HepG2 (cell line): ENCODE data around the gene SLC35A3. TPM values are rescaled to one million over a fixed set of nuclear protein-coding genes. Genes with fewer than 3 reads are reported as not detected.
A peak's percentile ranks its signal among the peaks of the same experiment; 100 is the strongest.

ENCODE experiments used
- ATAC-seq: fragments of 200-7000 bp; cut with Tn5 transposase; 3 replicates; pipeline ENCODE4 v1.9.1; 2020; ENCODE audit warnings: mild to moderate bottlenecking, moderate library complexity
- BruUV-seq: library from RNA; stranded (reverse); fragments of 400-500 nt; replicated peaks from 2 replicates; lab custom pipeline; 2021; lab: Mats Ljungman, UMichigan
- CTCF ChIA-PET: fragments of 300-600 bp; formaldehyde crosslinking; extraction: SDS; loops from one replicate; lab custom pipeline; 2021; ENCODE audit warnings: low total read pairs, inconsistent platforms, low intra/inter-chr PET ratio; lab: Yijun Ruan, JAX
- POLR2A ChIA-PET: fragments of 350-600 bp; sonication (Branson Sonifier 250); formaldehyde crosslinking; loops from one replicate; lab custom pipeline; 2020; ENCODE audit warnings: antibody characterized with exemption, inconsistent platforms; lab: Yijun Ruan, JAX
- DNase-seq: peaks from one replicate; pipeline ENCODE4 v3.0.0-alpha.2; 2015; ENCODE audit warnings: low spot score
- FAIRE-seq: peaks from 3 replicates; lab custom pipeline; 2011; peaks lifted over from hg19 to GRCh38; lab: Jason Lieb, UNC
- H2AFZ ChIP-seq: one replicate; pipeline ENCODE4 v1.6.1; 2011; ENCODE audit warnings: low read length, inconsistent platforms
- H3K27ac ChIP-seq: fragments of 300-600 bp; 3 replicates; pipeline ENCODE4 v1.8.0; 2011; ENCODE audit warnings: mixed run types, mild to moderate bottlenecking, mixed read lengths, low read length, inconsistent platforms; ENCODE audit not compliant: insufficient read depth; ENCODE audit errors: extremely low read length
- H3K27me3 ChIP-seq, 2 experiments: fragments of 200-600 bp in 1 of 2; 2 replicates in 1 of 2; 3 replicates in 1 of 2; pipeline versions ENCODE4 v1.6.0 to v1.8.0; 2011; ENCODE audit warnings: low read length in 2 of 2, mild to moderate bottlenecking in 2 of 2, moderate library complexity in 2 of 2, inconsistent platforms in 1 of 2; ENCODE audit not compliant: insufficient read depth in 2 of 2, control insufficient read depth in 1 of 2
- H3K36me3 ChIP-seq, 2 experiments: fragments of 200-600 bp in 1 of 2; replicated peaks in 1 of 2; 2 replicates in 1 of 2; 3 replicates in 1 of 2; pipeline versions ENCODE4 v1.5.1 to v1.8.0; 2011; ENCODE audit warnings: low read length in 2 of 2, inconsistent platforms in 1 of 2; ENCODE audit not compliant: insufficient read depth in 2 of 2, control insufficient read depth in 1 of 2
- H3K4me1 ChIP-seq: 2 replicates; pipeline ENCODE4 v1.5.1; 2012; ENCODE audit warnings: low read length, inconsistent platforms; ENCODE audit not compliant: insufficient read depth
- H3K4me2 ChIP-seq: 2 replicates; pipeline ENCODE4 v1.6.0; 2011; ENCODE audit warnings: low read depth, low read length, inconsistent platforms
- H3K4me3 ChIP-seq, 3 experiments: fragments of 200-600 bp in 1 of 3; sonication (generic), shearing (Covaris generic) in 1 of 3; replicated peaks in 1 of 3; 2 replicates each; pipeline ENCODE4 v1.5.1; 2011 to 2016; ENCODE audit warnings: low read length in 3 of 3, inconsistent platforms in 2 of 3, low read depth in 2 of 3, mild to moderate bottlenecking in 2 of 3, control low read depth in 1 of 3, mixed read lengths in 1 of 3; ENCODE audit not compliant: insufficient read depth in 1 of 3
- H3K79me2 ChIP-seq: one replicate; pipeline ENCODE4 v1.6.1; 2011; ENCODE audit warnings: low read length, inconsistent platforms; ENCODE audit not compliant: insufficient read depth
- H3K9ac ChIP-seq: 2 replicates; pipeline ENCODE4 v1.6.0; 2011; ENCODE audit warnings: mild to moderate bottlenecking, low read depth, low read length, inconsistent platforms; ENCODE audit not compliant: insufficient read depth
- H3K9me3 ChIP-seq: 2 replicates; pipeline ENCODE4 v1.5.1; 2012; ENCODE audit warnings: mild to moderate bottlenecking, low read length
- H4K20me1 ChIP-seq: 2 replicates; pipeline ENCODE4 v1.6.0; 2011; ENCODE audit warnings: inconsistent platforms, mild to moderate bottlenecking, low read length, moderate library complexity; ENCODE audit not compliant: insufficient read depth
- HNF4A ChIP-seq: sonication (generic); formaldehyde crosslinking; IDR thresholded peaks from 2 replicates; pipeline ENCODE4 v1.4.0; 2020; ENCODE audit warnings: missing genetic modification reagents
- JDP2 ChIP-seq: sonication (generic); formaldehyde crosslinking; IDR thresholded peaks from 2 replicates; pipeline ENCODE4 v1.8.1; 2022; ENCODE audit warnings: missing genetic modification reagents, borderline replicate concordance
- LRRFIP1 ChIP-seq: sonication (generic); formaldehyde crosslinking; conservative IDR thresholded peaks from 2 replicates; pipeline ENCODE4 v1.4.0; 2020; ENCODE audit warnings: missing genetic modification reagents
- MIXL1 ChIP-seq: IDR thresholded peaks from 2 replicates; pipeline ENCODE4 v1.6.1; 2016
- RBAK ChIP-seq: sonication (generic); formaldehyde crosslinking; IDR thresholded peaks from 2 replicates; pipeline ENCODE4 v1.5.1; 2020; ENCODE audit warnings: mild to moderate bottlenecking, missing genetic modification reagents
- SIX1 ChIP-seq: sonication (generic); formaldehyde crosslinking; IDR thresholded peaks from 2 replicates; pipeline ENCODE4 v1.4.0; 2020; ENCODE audit warnings: missing genetic modification reagents, borderline replicate concordance
- SRSF1 ChIP-seq: fragments of 200-400 bp; formaldehyde crosslinking; optimal IDR thresholded peaks from 2 replicates; pipeline ENCODE3; 2017; ENCODE audit warnings: mild to moderate bottlenecking, low read depth, low read length, moderate library complexity
- ZBTB40 ChIP-seq, 2 experiments: fragments of 450-650 bp in 1 of 2; sonication (generic) in 1 of 2; formaldehyde crosslinking in 1 of 2; IDR thresholded peaks; 2 replicates each; pipeline versions ENCODE4 v1.6.1 to v1.8.0; 2016 to 2022; ENCODE audit warnings: antibody characterized with exemption in 1 of 2, mild to moderate bottlenecking in 1 of 2, missing genetic modification reagents in 1 of 2
- ZFP90 ChIP-seq: sonication (generic); formaldehyde crosslinking; IDR thresholded peaks from 2 replicates; pipeline ENCODE4 v1.8.0; 2022; ENCODE audit warnings: missing genetic modification reagents, mild to moderate bottlenecking, inconsistent platforms, borderline replicate concordance
- ZNF317 ChIP-seq: sonication (generic); formaldehyde crosslinking; IDR thresholded peaks from 2 replicates; pipeline ENCODE4 v1.5.0; 2020; ENCODE audit warnings: mild to moderate bottlenecking, missing genetic modification reagents
- ZNF75D ChIP-seq: sonication (generic); formaldehyde crosslinking; IDR thresholded peaks from 2 replicates; pipeline ENCODE4 v1.8.1; 2023; ENCODE audit warnings: missing genetic modification reagents, mild to moderate bottlenecking, borderline replicate concordance
- ZNF839 ChIP-seq: sonication (generic); formaldehyde crosslinking; IDR thresholded peaks from 2 replicates; pipeline ENCODE4 v1.4.0; 2020; ENCODE audit warnings: missing genetic modification reagents, mild to moderate bottlenecking, borderline replicate concordance
- ZNF878 ChIP-seq: sonication (generic); formaldehyde crosslinking; IDR thresholded peaks from 2 replicates; pipeline ENCODE4 v1.8.1; 2023; ENCODE audit warnings: mild to moderate bottlenecking, missing genetic modification reagents, moderate library complexity
- WGBS: methylation state at CpG from one replicate; pipeline ENCODE4 v1.1.6; 2017; ENCODE audit warnings: low lambda C conversion rate; 5-methylcytosine and 5-hydroxymethylcytosine counted together
- in situ Hi-C: cut with HindIII; loops from 2 replicates; pipeline ENCODE4 v1.10.0; 2017; ENCODE audit warnings: low pct_unique_long_range_greater_than_20kb; ENCODE audit not compliant: extremely low pct_ligation_motif_present
- intact Hi-C: fragments of 100-400 bp; cut with micrococcal nuclease; formaldehyde crosslinking; loops from one replicate; pipeline ENCODE4 v1.10.0; 2022; ENCODE audit not compliant: unreplicated experiment
- polyA plus RNA-seq, 8 experiments: library from polyadenylated mRNA; depleted of rRNA in 3 of 8; stranded (reverse) in 7 of 8; unstranded in 1 of 8; fragments of >200 nt; fragmentation: Illumina TruSeq in 4 of 8; extraction: Trizol in 4 of 8; gene quantifications; 2 replicates each; pipeline versions ENCODE4 v1.2.1 to v1.2.3, GENCODE V29; 2011 to 2016; ENCODE audit warnings: low read depth in 4 of 8, missing spikeins in 1 of 8, mixed read lengths in 1 of 8; ENCODE audit not compliant: insufficient read depth in 1 of 8
- total RNA-seq, 5 experiments: library from RNA; depleted of rRNA; stranded (reverse); fragments of >200 nt; fragmentation: Illumina TruSeq; extraction: Trizol; gene quantifications; 2 replicates each; pipeline ENCODE4 v1.2.3, GENCODE V29; 2016; ENCODE audit warnings: low read depth in 1 of 5

The SLC35A3 gene
- total and polyA plus RNA-seq, 2 of the 13 experiments (the other 11 are each of a cell fraction or from before 2014, with no cell fraction given), result 11.2 to 24.9 TPM

GRCh38 chr1:99969260-99969728, 502 bp upstream of the SLC35A3 start:
- TSS peak; percentile 85 for BruUV-seq
- no peak for DNase-seq
- H3K79me2 ChIP-seq, result peaks cover 28% of the 10 kb centered on the region
- H3K27ac ChIP-seq, result peak overlapping the region; percentile 86
- no peaks in the 10 kb centered on the region for H3K9me3 ChIP-seq
- H4K20me1 ChIP-seq, result no peaks in the 10 kb centered on the region
- POLR2A ChIA-PET, result interaction anchor here (1.0 to 2.3 kb wide), 8 partner anchors 12 to 926 kb away, joined by 4 to 25 read pairs (median 8); partner anchors contain the start of genes AGL, EXTL2, SASS6 and SLC30A7
- peak overlapping the region; percentile 89 for H3K4me2 ChIP-seq
- peak overlapping the region; percentile 96 for H2AFZ ChIP-seq
- no peaks in the 10 kb centered on the region for H3K36me3 ChIP-seq
- FAIRE-seq, result no peak
- H3K9ac ChIP-seq, result peak overlapping the region; percentile 77
- in situ Hi-C loops (no loop called here), intact Hi-C loops (loop anchor here (10.0 kb wide), 1 partner anchor 166 kb away; the partner anchor contains the start of genes SASS6 and TRMT13)
- H3K4me1 ChIP-seq, result peaks cover 28% of the 10 kb centered on the region; the same call in 1 of the 2 replicates
- ATAC-seq, result peak; percentile 16
- no peaks in the 10 kb centered on the region; a peak in 1 of 5 replicates for H3K27me3 ChIP-seq
- H3K4me3 ChIP-seq, result peak overlapping the region; percentile 79 to 97 (median 95)
- 0% methylated on average over 4 of the region's 6 CpGs for WGBS
- CTCF ChIA-PET, result no interaction called here
- no peak for TF ChIP-seq JDP2 (CRISPR knock-in tag)
- TF ChIP-seq ZNF317 (CRISPR knock-in tag), result peak; percentile 55; the same call in 1 of the 2 replicates
- TF ChIP-seq SRSF1, result no peak
- no peak for TF ChIP-seq MIXL1 (CRISPR knock-in tag)
- TF ChIP-seq HNF4A (CRISPR knock-in tag), result peak; percentile 76; the same call in 1 of the 2 replicates
- no peak for TF ChIP-seq ZNF75D (CRISPR knock-in tag)
- TF ChIP-seq ZNF839 (CRISPR knock-in tag), result no peak
- 0 out of 2 replicates have a peak, but pooled peaks have one; percentile 47 for TF ChIP-seq RBAK (CRISPR knock-in tag)
- no peak for TF ChIP-seq SIX1
- no peak for TF ChIP-seq ZFP90
- TF ChIP-seq LRRFIP1, result no peak
- no peak for TF ChIP-seq ZNF878 (CRISPR knock-in tag)
- no peak for TF ChIP-seq ZBTB40 (IDR thresholded peaks at IDR 0.05)
- no peak for TF ChIP-seq ZBTB40 (CRISPR knock-in tag; IDR thresholded peaks at IDR 0.05)
